HG03378 (cell line): ENCODE data around the gene ATP8B4.
A peak's percentile ranks its signal among the peaks of the same experiment; 100 is the strongest.
"Not testable (repeated sequence)": the region's sequence is repeated elsewhere in the genome, so short reads cannot be mapped to it uniquely, and the experiment has no call there.

Experiments
- ATAC-seq: cut with Tn5 transposase; IDR thresholded peaks from one replicate; pipeline ENCODE4 v1.9.1; 2021; ENCODE audit warnings: mild to moderate bottlenecking, moderate library complexity; ENCODE audit not compliant: unreplicated experiment

The ATP8B4 gene

GRCh38 chr15:50138391-50138790 lies 19.4 kb upstream of the ATP8B4 start:
- no peak for ATAC-seq

GRCh38 chr15:50137893-50138292 lies 18.9 kb upstream of the ATP8B4 start:
- no peak for ATAC-seq

GRCh38 chr15:50137330-50137761 lies 18.3 kb upstream of the ATP8B4 start:
- ATAC-seq: no peak

GRCh38 chr15:50135031-50135551 lies 16.1 kb upstream of the ATP8B4 start:
- peak; percentile 84 for ATAC-seq

GRCh38 chr15:50134524-50135024 lies 15.5 kb upstream of the ATP8B4 start:
- ATAC-seq: peak; percentile 74

GRCh38 chr15:50132251-50132984 lies 13.4 kb upstream of the ATP8B4 start:
- ATAC-seq: not testable (repeated sequence)

GRCh38 chr15:50131617-50132016 lies 12.6 kb upstream of the ATP8B4 start:
- ATAC-seq: no peak

GRCh38 chr15:50128266-50128665 lies 9.2 kb upstream of the ATP8B4 start:
- no peak for ATAC-seq

- no peak for ATAC-seq
These were observed 8.3 kb upstream of the ATP8B4 start for GRCh38 chr15:50127255-50127777.

- no peak for ATAC-seq
These were observed 7.0 kb upstream of the ATP8B4 start for GRCh38 chr15:50126072-50126471.

- ATAC-seq: no peak
These were observed 5.6 kb upstream of the ATP8B4 start for GRCh38 chr15:50124631-50125030.

GRCh38 chr15:50123861-50124557 lies 5.0 kb upstream of the ATP8B4 start:
- ATAC-seq: no peak

- no peak for ATAC-seq
These were observed 1.7 kb upstream of the ATP8B4 start for GRCh38 chr15:50120729-50121128.

GRCh38 chr15:50117431-50118027 lies 1.5 kb downstream of the ATP8B4 start:
- no peak for ATAC-seq

GRCh38 chr15:50116477-50116876 lies 2.6 kb downstream of the ATP8B4 start:
- no peak for ATAC-seq

- ATAC-seq: no peak
These were observed 4.8 kb downstream of the ATP8B4 start for GRCh38 chr15:50113992-50114780.

- peak; percentile 42 for ATAC-seq
These were observed 5.9 kb downstream of the ATP8B4 start for GRCh38 chr15:50113187-50113505.

- ATAC-seq: no peak
These were observed 6.4 kb downstream of the ATP8B4 start for GRCh38 chr15:50112488-50113186.

- ATAC-seq: no peak
These were observed 8.7 kb downstream of the ATP8B4 start for GRCh38 chr15:50110285-50110684.
